GM19324 (cell line): ENCODE results near the gene ANGPTL8.

Experiments used
- ATAC-seq: cut with Tn5 transposase; IDR thresholded peaks from one replicate; pipeline ENCODE4 v1.9.1; 2021; ENCODE audit warnings: mild to moderate bottlenecking, moderate library complexity; ENCODE audit not compliant: unreplicated experiment, low FRiP score

The ANGPTL8 gene

GRCh38 chr19:11203194-11204075, 36.0 kb upstream of the ANGPTL8 start:
- no peak for ATAC-seq

DNA sequence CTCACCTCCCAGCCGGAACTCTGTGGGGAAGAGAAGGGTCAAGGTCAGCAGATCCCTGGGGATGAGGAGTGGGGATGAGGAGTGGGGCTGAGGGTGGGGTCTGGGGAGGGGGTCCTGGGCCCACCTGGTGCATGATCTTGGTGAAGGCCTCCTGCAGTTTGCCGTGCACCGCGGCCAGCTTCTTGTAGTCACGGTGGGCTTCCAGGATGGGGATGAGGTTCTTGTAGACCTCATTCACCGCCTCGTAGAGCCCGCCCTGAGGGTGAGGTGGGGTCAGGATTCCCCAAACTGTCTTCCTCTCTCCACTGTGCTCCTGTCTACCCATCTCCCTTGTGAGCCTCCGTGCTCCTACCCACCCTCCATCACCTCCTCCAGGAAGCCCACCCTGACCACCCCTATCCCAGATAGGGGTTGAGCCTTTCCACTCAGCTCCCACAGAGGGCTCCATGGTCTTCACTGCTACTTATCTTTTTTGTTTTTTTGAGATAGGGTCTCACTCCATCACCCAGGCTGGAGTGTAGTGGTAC, 35.3 kb upstream of the ANGPTL8 start:
- no peak for ATAC-seq

- ATAC-seq: no peak
These were observed 34.5 kb upstream of the ANGPTL8 start for GRCh38 chr19:11204943-11205349.

- no peak for ATAC-seq
These were observed 33.4 kb upstream of the ANGPTL8 start for GRCh38 chr19:11205939-11206570.

- no peak for ATAC-seq
These were observed 30.6 kb upstream of the ANGPTL8 start for GRCh38 chr19:11208561-11209471.

DNA sequence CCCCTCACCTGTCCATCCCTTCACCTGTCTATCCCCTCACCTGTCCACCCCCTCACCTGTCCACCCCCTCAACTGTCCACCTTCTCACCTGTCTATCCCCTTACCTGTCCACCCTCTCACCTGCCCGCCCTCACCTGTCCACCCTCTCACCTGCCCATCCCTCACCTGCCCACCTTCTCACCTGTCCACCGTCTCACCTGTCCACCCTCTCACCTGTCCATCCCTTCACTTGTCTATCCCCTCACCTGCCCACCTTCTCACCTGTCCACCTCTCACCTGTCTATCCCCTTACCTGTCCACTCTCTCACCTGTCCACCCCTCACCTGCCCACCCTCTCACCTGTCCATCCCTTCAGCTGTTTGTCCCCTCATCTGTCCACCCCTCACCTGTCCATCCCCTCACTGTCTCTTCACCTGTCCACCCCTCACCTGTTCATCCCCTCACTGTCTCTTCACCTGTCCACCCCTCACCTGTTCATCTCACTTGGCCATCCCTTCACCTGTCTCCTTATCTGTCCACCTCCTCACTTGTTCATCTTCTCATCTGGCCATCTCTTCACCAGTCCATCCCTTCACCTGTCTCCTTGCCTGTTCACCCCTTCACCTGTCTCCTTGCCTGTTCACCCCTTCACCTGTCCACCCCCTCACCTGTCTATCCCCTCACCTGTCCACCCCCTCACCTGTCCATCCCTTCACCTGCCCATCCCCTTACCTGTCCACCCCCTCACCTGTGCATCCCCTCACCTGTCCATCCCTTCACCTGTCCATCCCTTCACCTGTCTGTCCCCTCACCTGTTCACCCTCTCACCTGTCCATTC, 29.4 kb upstream of the ANGPTL8 start:
- no peak for ATAC-seq

- no peak for ATAC-seq
These were observed 28.8 kb upstream of the ANGPTL8 start for GRCh38 chr19:11210656-11210928.

DNA sequence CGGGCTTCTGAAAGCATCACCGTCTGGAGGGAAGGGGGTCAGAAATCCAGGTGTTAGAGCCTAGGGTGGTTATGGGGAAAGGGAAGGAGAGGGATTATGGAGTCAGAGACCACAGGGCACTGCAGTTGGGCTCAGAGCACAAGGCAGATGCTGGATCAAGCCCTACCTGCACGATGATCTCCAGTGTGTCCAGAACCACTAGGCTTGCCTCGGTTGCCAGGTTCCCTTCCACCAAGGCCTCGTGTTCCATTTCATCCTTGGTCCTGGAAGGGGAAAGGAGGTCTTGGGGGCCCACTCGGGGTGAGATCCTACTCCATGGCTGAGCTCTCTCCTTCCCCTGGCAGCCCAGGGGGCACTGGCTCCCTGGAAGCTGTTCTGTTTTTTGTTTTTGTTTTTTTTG, 25.0 kb upstream of the ANGPTL8 start:
- no peak for ATAC-seq

GRCh38 chr19:11221082-11221598, 18.3 kb upstream of the ANGPTL8 start:
- no peak for ATAC-seq

DNA sequence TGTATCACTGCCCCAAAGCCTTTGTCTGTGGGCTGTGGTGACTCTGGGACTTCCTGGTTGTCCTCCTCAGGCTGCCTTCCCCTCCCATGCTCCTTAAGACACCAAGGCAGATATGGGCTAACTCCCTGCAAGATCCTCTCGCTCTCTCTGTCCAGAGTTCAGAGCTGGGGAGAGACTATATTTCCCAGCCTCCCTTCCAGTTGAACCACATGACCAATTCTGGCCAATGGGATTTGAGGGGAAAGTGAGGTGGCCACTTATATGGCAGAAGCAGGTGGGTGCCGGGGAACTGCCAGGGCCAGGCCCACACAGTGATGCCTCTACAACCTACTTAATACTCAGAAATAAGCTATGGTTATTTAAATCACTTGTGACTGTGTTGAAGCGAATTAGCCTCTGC, 16.2 kb upstream of the ANGPTL8 start:
- ATAC-seq: no peak

DNA sequence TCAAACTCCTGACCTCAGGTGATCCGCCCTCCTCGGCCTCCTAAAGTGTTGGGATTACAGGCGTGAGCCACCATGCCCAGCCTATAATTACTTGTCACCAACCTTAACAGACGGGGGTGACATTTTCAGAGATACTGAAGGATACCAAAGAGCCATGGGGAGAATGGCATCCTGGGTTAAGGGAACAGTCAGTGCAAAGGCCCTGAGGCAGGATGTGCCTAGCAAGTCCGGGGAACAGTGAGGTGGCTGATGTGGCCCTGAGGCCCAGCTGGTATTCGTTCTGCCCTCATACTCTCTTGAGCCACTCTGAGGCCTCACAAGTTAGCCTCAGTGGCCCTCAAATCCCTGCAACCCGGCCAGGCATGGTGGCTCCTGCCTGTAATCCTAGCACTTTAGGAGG, 15.0 kb upstream of the ANGPTL8 start:
- no peak for ATAC-seq

- ATAC-seq: no peak
These were observed 14.2 kb upstream of the ANGPTL8 start for GRCh38 chr19:11225172-11225571.

DNA sequence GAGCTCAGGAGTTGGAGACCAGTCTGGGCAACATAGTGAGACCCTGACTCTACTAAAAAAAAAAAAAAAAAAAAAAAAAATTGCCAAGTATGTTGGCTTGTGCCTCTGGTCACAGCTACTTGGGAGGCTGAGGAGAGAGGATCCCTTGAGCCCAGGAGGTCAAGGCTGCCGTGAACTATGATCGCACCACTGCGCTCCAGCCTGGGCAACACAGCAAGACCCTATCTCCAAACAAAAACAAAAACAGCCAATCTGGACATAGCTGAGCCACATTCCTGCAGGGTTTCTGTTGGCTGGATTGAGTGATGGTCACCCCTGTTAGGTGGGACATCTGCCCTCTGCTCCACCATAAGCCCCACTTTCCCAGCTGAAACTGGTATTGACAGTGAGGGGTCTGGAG, 13.6 kb upstream of the ANGPTL8 start:
- no peak for ATAC-seq

DNA sequence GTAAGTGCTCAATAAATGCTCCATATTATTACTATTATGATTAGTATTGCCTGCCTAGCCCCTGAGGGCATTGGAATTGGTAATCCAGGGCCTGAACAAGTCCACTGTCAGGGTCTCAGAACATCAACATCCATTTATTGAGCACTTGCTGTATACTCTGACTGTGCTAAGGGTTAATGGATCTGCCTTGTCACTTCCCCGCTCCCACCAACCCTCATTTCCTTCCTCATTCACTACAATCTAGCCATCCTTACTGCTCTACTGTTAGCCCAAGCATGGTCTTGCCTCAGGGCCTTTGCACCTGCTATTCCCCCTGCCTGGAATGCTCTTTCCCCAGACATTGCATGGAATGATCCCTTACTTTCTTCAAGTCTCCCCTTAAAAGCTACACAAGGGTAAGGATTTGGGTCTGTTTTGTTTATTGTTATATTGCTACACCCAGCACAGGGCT, 12.7 kb upstream of the ANGPTL8 start:
- no peak for ATAC-seq

DNA sequence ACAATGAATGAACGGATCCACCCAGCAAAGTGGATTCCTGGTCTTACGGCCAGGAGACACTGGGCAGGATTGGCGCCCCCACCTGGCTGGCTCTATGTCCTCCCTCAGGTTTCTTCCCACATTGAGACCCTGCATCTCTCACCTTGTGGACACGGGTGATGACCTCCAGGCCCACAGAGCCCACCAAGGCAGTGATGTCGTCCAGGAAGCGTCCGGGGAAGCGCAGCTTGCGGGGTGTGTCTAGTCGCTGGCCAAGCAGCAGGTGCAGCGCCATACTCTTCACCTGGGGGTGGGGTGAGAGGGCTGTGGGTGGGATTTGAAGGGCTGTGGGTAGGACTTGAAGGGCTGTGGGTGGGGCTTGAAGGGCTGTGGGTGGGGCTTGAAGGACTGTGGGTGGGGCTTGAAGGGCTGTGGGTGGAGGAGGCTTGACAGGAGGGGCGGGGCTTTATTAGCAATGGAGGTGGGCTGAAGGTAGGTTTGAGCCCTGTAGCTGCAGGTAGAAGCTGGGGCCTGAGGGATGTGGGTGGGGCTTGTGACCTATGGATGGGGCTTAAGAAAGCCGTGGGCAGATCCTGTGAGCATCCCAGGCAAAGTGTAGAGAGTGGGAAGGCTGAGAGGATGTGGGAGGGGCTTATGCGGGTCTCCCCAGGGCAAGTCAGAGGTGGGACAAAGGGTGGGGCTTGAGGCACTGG, 12.1 kb upstream of the ANGPTL8 start:
- no peak for ATAC-seq

DNA sequence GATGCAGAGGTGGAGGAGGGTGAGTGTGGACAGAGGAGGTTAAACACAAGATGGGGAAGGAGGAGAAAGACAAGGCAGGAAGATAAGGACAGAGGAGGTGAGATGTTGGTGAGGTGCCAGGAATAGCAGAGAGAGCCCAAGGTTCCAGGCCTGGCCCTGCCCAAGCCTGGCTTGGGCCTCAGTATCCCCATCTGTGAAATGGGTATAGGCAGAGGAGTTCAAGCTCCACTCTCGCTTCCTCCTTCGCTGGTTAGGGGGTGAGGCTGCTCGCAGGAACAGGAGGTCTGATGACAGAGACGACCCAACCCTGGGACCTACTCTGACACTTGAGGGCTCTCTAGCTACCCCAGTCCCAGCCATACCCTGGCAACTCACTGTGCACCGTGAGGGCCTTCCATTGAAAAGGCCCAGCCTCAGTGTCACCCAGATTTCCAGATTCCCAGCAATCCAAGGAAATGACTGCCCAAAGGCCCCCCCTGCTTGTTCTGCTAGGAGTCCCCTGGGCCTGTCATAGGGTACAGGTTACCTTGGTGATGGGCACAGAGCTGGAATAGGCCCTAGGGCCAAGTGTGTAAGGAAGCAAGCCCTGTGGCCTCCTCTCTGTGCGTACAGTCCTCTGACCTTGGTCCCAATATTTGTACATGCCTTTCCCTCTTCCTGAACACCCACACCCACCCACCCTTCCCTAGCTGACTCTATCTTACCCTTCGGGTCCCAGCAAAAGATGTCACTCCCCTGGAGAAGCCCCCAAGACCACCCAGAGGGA, 8.6 kb upstream of the ANGPTL8 start:
- no peak for ATAC-seq

DNA sequence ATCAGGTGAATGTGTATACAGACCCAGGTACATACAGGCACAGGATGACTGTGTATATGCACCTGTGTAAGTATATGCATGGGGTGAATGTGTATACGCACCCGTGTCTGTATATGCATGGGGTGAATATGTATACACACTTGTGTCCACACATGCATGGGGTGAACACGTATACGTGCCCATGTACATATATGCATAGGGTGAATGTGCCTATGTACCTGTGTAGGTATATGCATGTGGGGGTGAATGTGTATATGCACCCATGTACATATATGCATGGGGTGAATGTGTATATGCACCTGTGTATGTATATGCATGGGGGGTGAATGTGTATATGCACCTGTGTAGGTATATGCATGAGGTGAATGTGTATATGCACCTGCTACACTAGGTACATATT, 6.9 kb upstream of the ANGPTL8 start:
- ATAC-seq: no peak

DNA sequence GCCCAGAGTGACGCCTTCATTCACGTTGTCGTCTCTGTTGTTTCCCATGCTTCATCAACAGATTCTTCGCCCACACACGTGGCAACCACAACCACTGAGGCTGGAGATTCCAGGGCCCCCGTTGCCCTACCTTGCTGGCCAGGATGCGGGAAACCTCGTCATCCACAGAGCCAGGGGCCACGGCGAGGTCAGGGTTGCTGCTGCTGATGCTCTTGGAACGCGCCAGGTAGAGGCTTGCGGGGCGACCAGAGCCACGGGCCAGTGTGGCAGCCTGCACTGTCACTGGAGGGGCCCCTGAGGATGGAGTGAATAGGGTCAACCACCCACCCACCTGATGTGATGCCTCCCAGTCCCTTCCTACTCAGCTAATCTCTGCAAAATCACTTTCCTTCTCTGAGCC, 6.3 kb upstream of the ANGPTL8 start:
- no peak for ATAC-seq
